K562 treated with DMSO at 1 percent for 24 hours (cell line): ENCODE measurements around the gene AP3B1. TPM values are rescaled to one million over a fixed set of nuclear protein-coding genes. Genes with fewer than 3 reads are reported as not detected.

Experiments
- total RNA-seq: library from RNA; unstranded; fragments of 300-600 nt; gene quantifications from 2 replicates; pipeline ENCODE4 v1.2.3, GENCODE V29; 2022; ENCODE audit warnings: low read depth; ENCODE audit not compliant: insufficient read depth

The AP3B1 gene
- 20.4 and 24.8 TPM in 2 replicates for total RNA-seq

GRCh38 chr5:78294248-78295034 is at the start of gene AP3B1:
AP3B1 (minus strand) TSS chr5:78294698; CDS start chr5:78294579, 119 bp downstream.

Other genes starting within 250 kb of the AP3B1 start
- gene SCAMP1, start 65.9 kb upstream of the AP3B1 start, total RNA-seq, result 5.6 and 9.0 TPM in 2 replicates